GM12864 (cell line): Measurements from ENCODE around the gene RBM23.

Experiments used
- DNase-seq: peaks from one replicate; pipeline ENCODE4 v3.0.0-alpha.2; 2011; ENCODE audit warnings: low read depth
- H3K4me3 ChIP-seq: 2 replicates; pipeline ENCODE4 v1.5.1; 2011; ENCODE audit warnings: mild to moderate bottlenecking, low read depth, low read length, control low read depth
- CTCF ChIP-seq: IDR thresholded peaks from 2 replicates; pipeline ENCODE4 v1.5.1; 2011; ENCODE audit warnings: low read depth, mild to moderate bottlenecking, moderate library complexity, low read length, control low read depth, inconsistent platforms; ENCODE audit errors: missing control alignments

The RBM23 gene

GRCh38 chr14:22882529-22883172 is 36.3 kb downstream of the RBM23 start:
- TF ChIP-seq CTCF: no peak
- no peak for DNase-seq
- no peak overlapping the region for H3K4me3 ChIP-seq

DNA sequence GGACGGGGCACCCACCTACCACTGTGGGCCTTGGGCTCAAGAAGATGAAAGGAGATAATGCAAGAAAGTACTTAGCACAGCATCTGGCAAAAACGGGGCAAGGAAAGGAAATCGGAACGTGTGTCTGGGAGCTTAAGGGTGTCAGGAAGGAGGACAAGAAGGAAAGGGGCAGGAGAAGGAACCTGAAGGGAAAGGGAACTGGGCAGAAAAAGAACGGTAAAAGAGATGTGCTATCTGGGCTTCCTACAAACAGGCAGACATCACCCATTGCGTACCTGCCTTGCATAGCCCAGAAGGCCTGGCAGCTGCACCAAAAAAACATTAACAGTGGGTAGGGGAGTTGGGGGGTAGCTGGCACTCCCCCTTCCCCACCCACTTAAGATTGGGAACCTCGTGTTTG is 36.9 kb downstream of the RBM23 start:
- H3K4me3 ChIP-seq: no peak overlapping the region
- no peak for DNase-seq
- TF ChIP-seq CTCF: no peak

GRCh38 chr14:22878271-22879246 is 40.4 kb downstream of the RBM23 start:
- TF ChIP-seq CTCF: no peak
- no peak overlapping the region for H3K4me3 ChIP-seq
- DNase-seq: no peak

DNA sequence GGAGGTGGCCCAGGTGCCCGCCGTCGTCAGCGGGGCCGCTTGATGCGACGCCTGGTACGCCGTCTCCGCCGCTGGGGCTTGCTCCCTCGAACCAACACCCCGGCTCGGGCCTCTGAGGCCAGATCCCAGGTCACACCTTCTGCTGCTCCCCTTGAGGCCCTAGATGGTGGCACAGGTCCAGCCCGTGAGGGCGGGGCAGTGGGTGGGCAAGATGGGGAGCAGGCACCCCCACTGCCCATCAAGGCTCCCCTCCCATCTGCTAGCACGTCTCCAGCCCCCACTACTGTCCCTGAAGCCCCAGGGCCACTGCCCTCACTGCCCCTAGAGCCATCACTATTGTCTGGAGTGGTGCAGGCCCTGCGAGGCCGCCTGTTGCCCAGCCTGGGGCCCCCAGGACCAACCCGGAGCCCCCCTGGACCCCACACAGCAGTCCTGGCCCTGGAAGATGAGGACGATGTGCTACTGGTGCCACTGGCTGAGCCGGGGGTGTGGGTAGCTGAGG is 41.9 kb downstream of the RBM23 start:
- no peak for TF ChIP-seq CTCF
- DNase-seq: no peak
- no peak overlapping the region for H3K4me3 ChIP-seq

DNA sequence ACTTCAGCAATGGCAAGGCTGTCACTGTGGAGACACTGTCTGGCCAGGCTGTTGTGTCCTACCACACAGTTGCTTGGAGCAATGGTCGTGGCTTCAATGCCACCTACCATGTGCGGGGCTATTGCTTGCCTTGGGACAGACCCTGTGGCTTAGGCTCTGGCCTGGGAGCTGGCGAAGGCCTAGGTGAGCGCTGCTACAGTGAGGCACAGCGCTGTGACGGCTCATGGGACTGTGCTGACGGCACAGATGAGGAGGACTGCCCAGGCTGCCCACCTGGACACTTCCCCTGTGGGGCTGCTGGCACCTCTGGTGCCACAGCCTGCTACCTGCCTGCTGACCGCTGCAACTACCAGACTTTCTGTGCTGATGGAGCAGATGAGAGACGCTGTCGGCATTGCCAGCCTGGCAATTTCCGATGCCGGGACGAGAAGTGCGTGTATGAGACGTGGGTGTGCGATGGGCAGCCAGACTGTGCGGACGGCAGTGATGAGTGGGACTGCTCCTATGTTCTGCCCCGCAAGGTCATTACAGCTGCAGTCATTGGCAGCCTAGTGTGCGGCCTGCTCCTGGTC is 43.1 kb downstream of the RBM23 start:
- no peak for TF ChIP-seq CTCF
- DNase-seq: no peak
- no peak overlapping the region for H3K4me3 ChIP-seq

GRCh38 chr14:22875003-22875747 is 43.8 kb downstream of the RBM23 start:
- DNase-seq: no peak
- no peak overlapping the region for H3K4me3 ChIP-seq
- no peak for TF ChIP-seq CTCF
